Adrenal gland (tissue), 12 donors: ENCODE data around the gene TENM4. TPM values are rescaled to one million over a fixed set of nuclear protein-coding genes. Genes with fewer than 3 reads are reported as not detected.

Source experiments
- DNase-seq, 7 donors: peaks; one replicate each; pipeline ENCODE4 v3.0.0-alpha.2; 2019 to 2020
- H3K27ac ChIP-seq, 5 donors: fragments of 200-600 bp; sonication (generic) in 4 of 5; 1 replicate in 3 of 5; 2 replicates in 2 of 5; pipeline versions ENCODE4 v1.5.1 to v1.8.0; 2016 to 2020; ENCODE audit warnings: mild to moderate bottlenecking in 1 of 5
- H3K27me3 ChIP-seq: fragments of 200-600 bp; 2 replicates; pipeline ENCODE4 v1.8.0; 2021
- H3K36me3 ChIP-seq, 2 donors: fragments of 200-600 bp; replicated peaks in 1 of 2; 1 replicate in 1 of 2; 2 replicates in 1 of 2; pipeline versions ENCODE4 v1.5.1 to v1.8.0; 2018 to 2022
- H3K4me1 ChIP-seq, 2 donors: fragments of 200-600 bp; replicated peaks in 1 of 2; 1 replicate in 1 of 2; 2 replicates in 1 of 2; pipeline versions ENCODE4 v1.5.1 to v1.8.0; 2018 to 2021
- H3K4me3 ChIP-seq, 4 donors: fragments of 200-600 bp; sonication (generic) in 3 of 4; one replicate each; pipeline ENCODE4 v1.5.1; 2016 to 2018
- H3K9me3 ChIP-seq, 3 donors: fragments of 200-600 bp; sonication (generic) in 1 of 3; replicated peaks in 1 of 3; 1 replicate in 2 of 3; 2 replicates in 1 of 3; pipeline versions ENCODE4 v1.5.1 to v1.8.0; 2016 to 2021
- CTCF ChIP-seq, 6 experiments: fragments of 450-650 bp in 4 of 6; fragments of 200-600 bp in 2 of 6; sonication (generic) in 1 of 6; IDR thresholded peaks; 1 replicate in 5 of 6; 2 replicates in 1 of 6; pipeline versions ENCODE4 v1.5.1 to v1.8.0; 2016 to 2021; ENCODE audit warnings: antibody characterized with exemption in 6 of 6, mild to moderate bottlenecking in 2 of 6, moderate library complexity in 1 of 6
- POLR2A ChIP-seq, 2 donors: fragments of 450-650 bp; IDR thresholded peaks; one replicate each; pipeline ENCODE4 v1.6.1; 2017; ENCODE audit warnings: antibody characterized with exemption in 2 of 2, mild to moderate bottlenecking in 2 of 2, moderate library complexity in 1 of 2
- WGBS, 4 donors: extraction: QIAGEN DNeasy Blood & Tissue Kit in 2 of 4; methylation state at CpG; one replicate each; pipeline versions ENCODE4 v1.1.5 to v1.1.7; 2013 to 2017; 5-methylcytosine and 5-hydroxymethylcytosine counted together
- intact Hi-C, 2 donors: fragments of 100-400 bp; cut with DNase I; formaldehyde crosslinking; loops; one replicate each; pipeline versions ENCODE4 v1.14.1 to v1.15.0; 2022 to 2023
- polyA plus RNA-seq, 3 donors: library from polyadenylated mRNA; stranded (reverse); fragments of 200-250 nt in 2 of 3; fragments of 350-450 nt in 1 of 3; fragmentation: Illumina TruSeq in 1 of 3; extraction: RNeasy Lipid Tissue Mini Kit (QIAGEN cat#74804) in 1 of 3; gene quantifications; one replicate each; pipeline ENCODE4 v1.2.3, GENCODE V29; 2013 to 2014
- total RNA-seq, 9 donors: library from RNA; depleted of rRNA in 4 of 9; stranded (reverse); fragments of >200 nt in 4 of 9; fragments of 120-200 nt in 1 of 9; fragmentation: NEBNext Ultra II Directional in 1 of 9; extraction: Animal tissue kit (Norgen Biotek cat#: 25700) in 1 of 9; gene quantifications; one replicate each; pipeline versions ENCODE4 v1.1.0 to v1.2.4, GENCODE V29; 2013 to 2023
- donor health status: healthy with polysubstance abuse.
- donor health status: Bipolar disorder and iron deficiency.
- donor health status: DM: yes; HTN: yes; CAD: no.
- donor health status: DM: no; HTN: no; CAD: no.
- donor health status: DM: no; HTN: no; CAD: no.
- donor health status: DM: yes; HTN: yes; CAD: no.

The TENM4 gene
- total and polyA plus RNA-seq, 12 donors, result 0.74 to 24.9 (median 6.7) TPM

GRCh38 chr11:79078456-79078855 lies 362.4 kb downstream of the TENM4 start:
- no peaks in the 10 kb centered on the region for H3K9me3 ChIP-seq
- WGBS, 4 donors, result 83 to 98% (median 90%) methylated on average over 2 of the region's 2 CpGs
- no peak for DNase-seq
- no peak for TF ChIP-seq POLR2A (IDR thresholded peaks at IDR 0.05)
- no peak for TF ChIP-seq CTCF (IDR thresholded peaks at IDR 0.05)
- intact Hi-C loops, result loop anchor here (5.0 to 10.0 kb wide), 2 partner anchors 431 to 434 kb away; no protein-coding TSS in a partner anchor
- H3K27me3 ChIP-seq, result no peaks in the 10 kb centered on the region
- H3K27ac ChIP-seq, result no peak overlapping the region
- no peaks in the 10 kb centered on the region for H3K36me3 ChIP-seq
- no peaks in the 10 kb centered on the region for H3K4me1 ChIP-seq
- H3K4me3 ChIP-seq, result no peak overlapping the region

DNA sequence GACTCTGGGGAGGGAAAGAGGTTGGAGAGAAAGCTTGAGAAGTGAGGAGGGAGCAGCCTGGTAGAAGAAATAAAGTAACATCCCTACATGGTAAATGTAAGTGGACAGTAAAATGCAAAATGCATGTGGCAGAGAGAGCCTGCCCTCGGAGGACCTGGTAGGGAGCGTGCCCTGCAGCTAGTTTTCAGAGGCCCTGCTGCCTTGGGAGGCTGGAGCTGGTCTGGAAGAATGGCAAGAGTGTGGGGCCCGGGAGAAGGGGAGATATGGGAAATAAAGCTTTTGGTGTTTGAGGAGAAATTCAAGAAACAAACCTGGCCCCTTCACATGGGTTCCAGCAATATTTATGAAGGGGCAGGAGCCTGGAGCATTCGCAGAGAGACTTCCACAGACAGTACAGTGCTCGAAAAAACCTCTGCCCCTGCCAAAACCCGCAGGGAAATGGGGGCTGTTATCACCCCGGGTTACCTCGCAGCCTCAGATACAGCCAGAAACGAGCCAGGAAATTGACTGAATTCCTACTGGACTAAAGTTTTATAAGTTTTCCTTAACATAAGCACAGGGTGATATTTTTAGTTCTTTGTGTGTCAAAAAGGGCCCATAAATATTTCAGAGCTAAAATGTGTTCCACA lies 363.0 kb downstream of the TENM4 start:
- TF ChIP-seq CTCF (IDR thresholded peaks at IDR 0.05), result no peak
- H3K4me1 ChIP-seq, result no peaks in the 10 kb centered on the region
- no peaks in the 10 kb centered on the region for H3K36me3 ChIP-seq
- H3K4me3 ChIP-seq, result no peak overlapping the region
- H3K27ac ChIP-seq, result no peak overlapping the region
- WGBS, 4 donors, result 47 to 69% (median 62%) methylated on average over 9 of the region's 9 CpGs
- H3K9me3 ChIP-seq, result no peaks in the 10 kb centered on the region
- H3K27me3 ChIP-seq, result no peaks in the 10 kb centered on the region
- DNase-seq, result no peak
- intact Hi-C loops, result loop anchor here (5.0 to 10.0 kb wide), 2 partner anchors 431 to 433 kb away; no protein-coding TSS in a partner anchor

DNA sequence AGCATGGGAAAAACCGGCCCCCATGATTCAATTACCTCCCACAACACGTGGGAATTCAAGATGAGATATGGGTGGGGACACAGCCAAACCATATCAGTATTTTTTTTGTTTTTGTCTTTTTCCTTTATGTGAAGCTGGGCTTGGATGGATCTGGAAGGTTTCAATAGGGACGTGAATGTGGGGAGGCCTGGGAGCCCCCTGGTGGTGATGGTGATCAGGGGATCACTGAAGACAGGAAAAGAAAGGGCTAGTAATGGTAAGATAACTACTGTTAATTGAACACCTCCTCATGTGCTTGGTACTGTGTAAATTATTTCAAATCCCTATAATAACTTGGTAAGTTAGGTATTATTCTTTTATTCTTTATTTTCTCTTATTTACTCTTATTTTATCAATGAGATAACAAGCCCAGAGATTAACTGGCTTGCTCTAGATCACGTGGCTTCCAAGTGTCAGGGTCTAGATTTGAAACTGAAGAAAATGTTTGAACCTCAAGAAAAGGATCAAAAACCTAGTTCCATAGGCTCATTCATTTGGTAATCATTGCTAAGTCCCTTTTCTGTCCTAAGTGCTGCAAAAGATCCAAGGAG lies 364.2 kb downstream of the TENM4 start:
- no peaks in the 10 kb centered on the region for H3K9me3 ChIP-seq
- no peak overlapping the region for H3K4me3 ChIP-seq
- H3K27me3 ChIP-seq, result no peaks in the 10 kb centered on the region
- 67 to 83% (median 73%) methylated on average over 4 of the region's 4 CpGs for WGBS, 4 donors
- no peaks in the 10 kb centered on the region for H3K36me3 ChIP-seq
- H3K4me1 ChIP-seq, result no peaks in the 10 kb centered on the region
- TF ChIP-seq POLR2A (IDR thresholded peaks at IDR 0.05) (no peak), CTCF (IDR thresholded peaks at IDR 0.05) (peak; percentile 30 to 67 (median 59))
- H3K27ac ChIP-seq, result no peak overlapping the region
- intact Hi-C loops, result loop anchor here (5.0 to 10.0 kb wide), 2 partner anchors 429 to 432 kb away; no protein-coding TSS in a partner anchor
- peak in 6 of 7 donors; percentile 31 to 77 (median 56) for DNase-seq

GRCh38 chr11:79074547-79074946 lies 366.3 kb downstream of the TENM4 start:
- no peaks in the 10 kb centered on the region for H3K9me3 ChIP-seq
- no peak overlapping the region for H3K27ac ChIP-seq
- no peaks in the 10 kb centered on the region for H3K27me3 ChIP-seq
- TF ChIP-seq CTCF (IDR thresholded peaks at IDR 0.05), result no peak
- TF ChIP-seq POLR2A (IDR thresholded peaks at IDR 0.05), result no peak
- H3K4me3 ChIP-seq, result no peak overlapping the region
- no peaks in the 10 kb centered on the region for H3K4me1 ChIP-seq
- no peaks in the 10 kb centered on the region for H3K36me3 ChIP-seq
- 90 to 96% (median 94%) methylated on average over 4 of the region's 4 CpGs for WGBS, 4 donors
- no peak for DNase-seq
- intact Hi-C loops, result loop anchor here in 1 of 2 donors (10.0 kb wide), 1 partner anchor 430 kb away; no protein-coding TSS in a partner anchor
